Body of pancreas (tissue), 4 donors: ENCODE results near the gene CELA2A. TPM values are rescaled to one million over a fixed set of nuclear protein-coding genes. Genes with fewer than 3 reads are reported as not detected.

Experiments
- ATAC-seq: fragments of 150-250 bp; one replicate; pipeline ENCODE4 v1.9.1; 2016
- DNase-seq, 4 donors: peaks; one replicate each; pipeline ENCODE4 v3.0.0-alpha.2; 2019
- H3K27ac ChIP-seq, 4 donors: fragments of 200-600 bp; sonication (generic); 1 replicate in 3 of 4; 2 replicates in 1 of 4; pipeline versions ENCODE4 v1.5.1 to v1.6.1; 2016 to 2019; ENCODE audit warnings: mild to moderate bottlenecking in 1 of 4, mixed read lengths in 1 of 4, moderate library complexity in 1 of 4
- H3K27me3 ChIP-seq, 2 donors: fragments of 200-600 bp; sonication (generic); one replicate each; pipeline ENCODE4 v1.6.0; 2016; ENCODE audit warnings: mild to moderate bottlenecking in 1 of 2
- H3K36me3 ChIP-seq, 2 donors: fragments of 200-600 bp; sonication (generic); replicated peaks in 1 of 2; 2 replicates each; pipeline ENCODE4 v1.5.1; 2016; ENCODE audit warnings: low read depth in 2 of 2; ENCODE audit not compliant: insufficient read depth in 1 of 2
- H3K4me1 ChIP-seq: fragments of 200-600 bp; sonication (generic); one replicate; pipeline ENCODE4 v1.6.0; 2016
- H3K4me3 ChIP-seq, 2 donors: fragments of 200-600 bp; sonication (generic); 1 replicate in 1 of 2; 2 replicates in 1 of 2; pipeline ENCODE4 v1.5.1; 2016 to 2019
- H3K9me3 ChIP-seq, 3 donors: fragments of 200-600 bp; sonication (generic); 1 replicate in 2 of 3; 2 replicates in 1 of 3; pipeline ENCODE4 v1.5.1; 2016
- POLR2A ChIP-seq, 3 donors: fragments of 450-650 bp; IDR thresholded peaks; one replicate each; pipeline ENCODE4 v1.6.1; 2016; ENCODE audit warnings: antibody characterized with exemption in 3 of 3, mild to moderate bottlenecking in 2 of 3
- whole genome bisulfite sequencing, 2 donors: methylation state at CpG; one replicate each; pipeline ENCODE4 v1.1.5; 2017; 5-methylcytosine and 5-hydroxymethylcytosine counted together
- intact Hi-C: fragments of 100-400 bp; cut with DNase I; formaldehyde crosslinking; loops from one replicate; pipeline ENCODE4 v1.15.1; 2023
- total RNA-seq, 2 donors: library from RNA; depleted of rRNA; stranded (reverse); fragments of >200 nt; gene quantifications; one replicate each; pipeline ENCODE4 v1.1.0, GENCODE V29; 2016
- TF ChIP-seq, protein P1 (sequence below), 7 experiments: fragments of 450-650 bp in 4 of 7; fragments of 200-600 bp in 3 of 7; sonication (generic) in 3 of 7; IDR thresholded peaks; one replicate each; pipeline ENCODE4 v1.5.1; 2016 to 2019; ENCODE audit warnings: antibody characterized with exemption in 7 of 7

CELA2A gene
- total RNA-seq, 2 donors from 2014 or later: 4,384 to 21,046 TPM

DNA sequence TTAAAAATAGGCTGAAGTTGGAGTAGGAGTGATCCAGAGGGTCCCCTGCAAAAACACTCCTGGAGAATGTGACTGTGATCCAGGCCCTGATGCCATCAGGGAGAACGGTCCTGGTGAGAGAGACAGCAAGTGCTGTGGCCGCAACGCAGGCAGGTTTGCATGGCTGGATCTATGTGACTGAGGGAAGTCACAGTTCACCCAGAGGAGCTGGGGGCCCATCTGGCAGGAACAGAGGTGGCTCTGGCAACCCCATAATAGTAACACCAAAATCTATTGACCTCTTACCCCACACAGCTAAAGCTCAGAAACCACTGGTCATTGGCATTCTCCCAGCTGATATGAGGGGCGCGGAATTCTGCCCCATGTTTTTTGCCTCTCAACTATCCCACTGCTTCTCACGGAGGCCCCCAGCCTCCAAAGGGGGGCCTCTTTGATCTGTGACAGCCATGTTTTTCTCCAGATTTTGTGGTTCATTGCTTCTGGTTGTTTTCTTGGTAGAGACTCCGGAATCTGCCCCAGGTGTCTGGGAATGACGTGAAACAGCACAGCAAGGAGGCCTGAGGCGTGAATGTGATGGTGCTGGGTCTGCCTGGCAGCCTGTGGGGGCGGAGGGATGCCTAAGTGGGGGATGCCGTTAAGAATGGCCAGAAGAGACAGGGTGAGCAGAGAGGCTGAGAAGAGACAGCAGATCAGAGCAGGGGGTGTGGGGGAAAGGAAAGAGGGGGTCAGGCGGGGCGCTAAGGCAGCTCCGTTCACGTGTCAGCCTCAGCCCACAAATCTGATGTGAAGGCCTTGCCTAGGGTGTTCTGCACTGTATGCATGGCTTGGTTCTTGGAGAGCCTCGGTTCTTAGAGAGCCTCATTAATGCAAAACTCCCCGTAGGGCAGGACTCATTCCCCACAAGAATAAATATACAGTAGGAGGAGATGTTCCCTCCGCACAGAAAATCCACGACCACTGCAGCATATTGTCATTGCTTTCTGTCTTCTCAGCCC is 43.9 kb downstream of the CELA2A start:
- intact Hi-C loops: no loop called here
- no peak overlapping the region for H3K4me3 ChIP-seq
- peak overlapping the region in 3 of 4 donors; percentile 15 to 55 (median 36) for H3K27ac ChIP-seq
- TF ChIP-seq, protein P1, sequence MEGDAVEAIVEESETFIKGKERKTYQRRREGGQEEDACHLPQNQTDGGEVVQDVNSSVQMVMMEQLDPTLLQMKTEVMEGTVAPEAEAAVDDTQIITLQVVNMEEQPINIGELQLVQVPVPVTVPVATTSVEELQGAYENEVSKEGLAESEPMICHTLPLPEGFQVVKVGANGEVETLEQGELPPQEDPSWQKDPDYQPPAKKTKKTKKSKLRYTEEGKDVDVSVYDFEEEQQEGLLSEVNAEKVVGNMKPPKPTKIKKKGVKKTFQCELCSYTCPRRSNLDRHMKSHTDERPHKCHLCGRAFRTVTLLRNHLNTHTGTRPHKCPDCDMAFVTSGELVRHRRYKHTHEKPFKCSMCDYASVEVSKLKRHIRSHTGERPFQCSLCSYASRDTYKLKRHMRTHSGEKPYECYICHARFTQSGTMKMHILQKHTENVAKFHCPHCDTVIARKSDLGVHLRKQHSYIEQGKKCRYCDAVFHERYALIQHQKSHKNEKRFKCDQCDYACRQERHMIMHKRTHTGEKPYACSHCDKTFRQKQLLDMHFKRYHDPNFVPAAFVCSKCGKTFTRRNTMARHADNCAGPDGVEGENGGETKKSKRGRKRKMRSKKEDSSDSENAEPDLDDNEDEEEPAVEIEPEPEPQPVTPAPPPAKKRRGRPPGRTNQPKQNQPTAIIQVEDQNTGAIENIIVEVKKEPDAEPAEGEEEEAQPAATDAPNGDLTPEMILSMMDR (IDR thresholded peaks at IDR 0.05): no peak
- no peak for TF ChIP-seq POLR2A (IDR thresholded peaks at IDR 0.05)
- H3K9me3 ChIP-seq: no peaks in the 10 kb centered on the region
- 65 to 71% methylated on average over 19 of the region's 19 CpGs for WGBS, 2 donors
- DNase-seq: no peak
- H3K4me1 ChIP-seq: peaks cover 20% of the 10 kb centered on the region
- H3K36me3 ChIP-seq: no peaks in the 10 kb centered on the region
- no peak for ATAC-seq
- no peaks in the 10 kb centered on the region for H3K27me3 ChIP-seq

DNA sequence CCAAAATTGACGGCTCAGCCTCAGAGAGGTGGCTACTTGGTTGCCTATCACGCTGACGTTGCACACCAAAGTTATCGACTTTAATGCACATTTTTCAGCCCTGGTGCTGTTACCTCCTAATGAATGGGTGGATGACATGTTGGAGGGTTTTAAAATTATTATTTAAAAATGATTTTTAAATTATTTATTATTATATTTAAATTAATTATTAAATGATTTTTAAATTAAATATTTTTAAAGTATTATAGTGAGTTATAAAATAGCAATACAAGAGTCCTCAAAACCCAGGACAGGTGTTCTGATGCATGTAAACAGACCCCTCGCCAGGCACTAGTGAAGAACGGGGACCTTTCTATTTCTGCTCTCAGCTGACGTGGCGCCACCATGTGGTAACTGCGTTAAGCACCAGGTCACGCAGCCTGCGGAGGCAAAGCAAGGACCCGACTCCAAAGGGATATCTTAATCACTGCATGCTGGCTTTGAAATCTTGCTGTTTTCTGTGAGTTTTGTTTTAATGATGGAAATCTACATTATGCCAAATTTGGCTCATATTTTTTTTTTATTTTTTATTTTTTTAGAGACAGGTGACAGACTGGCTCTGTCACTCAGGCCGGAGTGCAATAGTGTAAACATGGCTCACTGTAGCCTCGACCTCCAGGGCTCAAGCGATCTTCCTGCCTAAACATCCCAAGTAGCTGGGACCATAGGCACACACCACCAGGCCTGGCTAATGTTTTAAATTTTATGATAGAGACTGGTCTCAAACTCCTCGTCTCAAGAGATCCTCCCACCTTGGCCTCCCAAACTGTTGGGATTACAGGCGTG is 44.9 kb downstream of the CELA2A start:
- 67% methylated on average over 17 of the region's 17 CpGs for WGBS, 2 donors
- no peaks in the 10 kb centered on the region for H3K36me3 ChIP-seq
- peaks cover 20% of the 10 kb centered on the region for H3K4me1 ChIP-seq
- ATAC-seq: peak; percentile 67
- intact Hi-C loops: no loop called here
- H3K27me3 ChIP-seq: no peaks in the 10 kb centered on the region
- peak; percentile 72 to 85 (median 80) for DNase-seq
- no peaks in the 10 kb centered on the region for H3K9me3 ChIP-seq
- H3K27ac ChIP-seq: peak overlapping the region in 2 of 4 donors; percentile 48 to 55
- no peak overlapping the region for H3K4me3 ChIP-seq
- TF ChIP-seq, protein P1 (IDR thresholded peaks at IDR 0.05): peak in 6 of 7 experiments; percentile 66 to 81 (median 69)
- no peak for TF ChIP-seq POLR2A (IDR thresholded peaks at IDR 0.05)

DNA sequence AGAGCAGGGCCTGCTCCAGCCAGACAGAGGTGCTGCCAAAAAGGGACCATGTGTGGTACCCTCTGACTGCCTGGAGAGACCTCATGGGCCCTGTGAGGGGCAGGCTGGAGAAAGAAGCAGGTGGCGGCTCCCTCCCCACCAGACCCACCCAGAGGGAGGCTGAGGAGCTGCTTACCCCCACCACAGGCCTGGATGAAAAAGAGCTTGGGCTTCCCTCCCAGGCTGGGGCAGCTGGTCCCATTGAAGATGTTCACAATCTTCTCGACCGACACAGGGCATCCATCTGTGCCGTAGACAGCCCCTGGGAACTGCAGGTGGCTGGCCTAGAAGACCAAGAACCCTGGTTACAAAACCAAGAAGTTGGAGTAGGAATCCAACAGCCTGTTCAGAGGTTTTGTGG is 47.9 kb downstream of the CELA2A start:
- intact Hi-C loops: no loop called here
- TF ChIP-seq, protein P1 (IDR thresholded peaks at IDR 0.05): no peak
- TF ChIP-seq POLR2A (IDR thresholded peaks at IDR 0.05): no peak

DNA sequence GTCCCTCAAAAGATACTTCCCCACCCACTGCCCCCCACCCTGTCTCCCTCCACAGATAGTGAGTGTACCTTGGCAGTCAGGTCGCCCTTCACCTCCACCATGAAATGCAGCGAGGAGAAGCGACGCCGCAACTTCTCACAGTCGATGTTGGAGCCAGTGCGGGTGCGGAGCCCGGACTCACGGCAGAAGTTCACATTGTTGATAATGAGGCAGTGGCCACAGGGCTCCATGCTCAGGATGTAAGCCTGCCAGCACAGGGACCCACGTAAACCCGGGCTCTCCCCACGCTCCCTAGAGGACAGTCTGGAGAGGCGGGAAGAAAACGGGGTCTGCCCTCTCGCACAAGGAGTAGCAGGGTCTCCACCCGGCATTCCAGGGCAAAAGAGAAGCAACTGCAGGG is 50.3 kb downstream of the CELA2A start:
- 83% methylated on average over 15 to 17 of the region's 17 CpGs for WGBS, 2 donors
- H3K4me1 ChIP-seq: peaks cover 47% of the 10 kb centered on the region
- no peaks in the 10 kb centered on the region for H3K9me3 ChIP-seq
- H3K27ac ChIP-seq: peak overlapping the region in 2 of 4 donors; percentile 35 to 52
- H3K27me3 ChIP-seq: no peaks in the 10 kb centered on the region
- no peaks in the 10 kb centered on the region for H3K36me3 ChIP-seq
- DNase-seq (no peak), ATAC-seq (no peak)
- TF ChIP-seq, protein P1 (IDR thresholded peaks at IDR 0.05): no peak
- TF ChIP-seq POLR2A (IDR thresholded peaks at IDR 0.05): no peak
- no peak overlapping the region for H3K4me3 ChIP-seq
- intact Hi-C loops: no loop called here

More for the DNA sequence above, 47.9 kb downstream of the CELA2A start:
- DNase-seq (no peak), ATAC-seq (no peak)
- H3K27me3 ChIP-seq: no peaks in the 10 kb centered on the region
- no peaks in the 10 kb centered on the region for H3K36me3 ChIP-seq
- H3K9me3 ChIP-seq: no peaks in the 10 kb centered on the region
- H3K27ac ChIP-seq: no peak overlapping the region
- H3K4me3 ChIP-seq: no peak overlapping the region
- peaks cover 36% of the 10 kb centered on the region for H3K4me1 ChIP-seq
- WGBS, 2 donors: 79 to 100% methylated on average over 1 to 4 of the region's 4 CpGs
